Gastroesophageal sphincter (tissue), 3 donors: Measurements from ENCODE around the gene EARS2.

ENCODE experiments used
- CTCF ChIP-seq, 4 experiments: fragments of 200-600 bp in 2 of 4; fragments of 450-650 bp in 2 of 4; sonication (generic) in 1 of 4; IDR thresholded peaks; one replicate each; pipeline ENCODE4 v1.5.1; 2017 to 2019; ENCODE audit warnings: antibody characterized with exemption in 4 of 4, mild to moderate bottlenecking in 2 of 4, moderate library complexity in 2 of 4
- POLR2A ChIP-seq, 2 donors: fragments of 450-650 bp; IDR thresholded peaks; one replicate each; pipeline ENCODE4 v1.6.1; 2017; ENCODE audit warnings: antibody characterized with exemption in 2 of 2, mild to moderate bottlenecking in 2 of 2, moderate library complexity in 1 of 2

GRCh38 chr16:23557779-23558702 is 891 bp upstream of the EARS2 start:
- no peak for TF ChIP-seq CTCF (IDR thresholded peaks at IDR 0.05)
- peak in 1 of 2 donors; percentile 11 for TF ChIP-seq POLR2A (IDR thresholded peaks at IDR 0.05)
